Measurements from ENCODE around the gene SYPL1. TPM values are rescaled to one million over a fixed set of nuclear protein-coding genes. Genes with fewer than 3 reads are reported as not detected.

The SYPL1 gene
- total and polyA plus RNA-seq, 8 donors = 5.2 to 157 (median 70.6) TPM

- Histone ChIP-seq H3K9me3 (no peaks in the 10 kb centered on the region), H3K27me3 (no peaks in the 10 kb centered on the region), H3K27ac (peak overlapping the region; percentile 68 to 92 (median 84)), H3K4me3 (no peak overlapping the region), H3K36me3 (no peaks in the 10 kb centered on the region), H3K4me1 (peaks cover 49 to 72% (median 61%) of the 10 kb centered on the region in 4 donors)
- no peak for TF ChIP-seq POLR2A (IDR thresholded peaks at IDR 0.05)
- TF ChIP-seq EP300 (IDR thresholded peaks at IDR 0.05) = no peak
- no peak for TF ChIP-seq CTCF (IDR thresholded peaks at IDR 0.05)
- TF ChIP-seq POLR2AphosphoS5 (IDR thresholded peaks at IDR 0.05) = no peak
- intact Hi-C loops (cut with DNase I; ENCODE audit: low total_unique reads) = loop anchor here (10.0 kb wide), 1 partner anchor 52 kb away; the partner anchor contains the start of gene SYPL1
- WGBS, 5 donors = 38 to 62% (median 48%) methylated on average over 2 of the region's 2 CpGs
- peak in 1 of 2 donors; percentile 60 for DNase-seq
These were observed 49.6 kb downstream of the SYPL1 start for GRCh38 chr7:106062521-106062931.

- H3K4me1 ChIP-seq = peaks cover 54 to 77% (median 66%) of the 10 kb centered on the region in 4 donors
- H3K27ac ChIP-seq = peak overlapping the region; percentile 8 to 92 (median 84)
- intact Hi-C loops (cut with DNase I; ENCODE audit: low total_unique reads) = loop anchor here (10.0 kb wide), 1 partner anchor 53 kb away; the partner anchor contains the start of gene SYPL1
- no peaks in the 10 kb centered on the region for H3K27me3 ChIP-seq
- no peaks in the 10 kb centered on the region for H3K9me3 ChIP-seq
- no peak overlapping the region for H3K4me3 ChIP-seq
- TF ChIP-seq EP300 (IDR thresholded peaks at IDR 0.05) (no peak), POLR2AphosphoS5 (IDR thresholded peaks at IDR 0.05) (no peak), POLR2A (IDR thresholded peaks at IDR 0.05) (no peak), CTCF (IDR thresholded peaks at IDR 0.05) (no peak)
- DNase-seq = no peak
- H3K36me3 ChIP-seq = no peaks in the 10 kb centered on the region
- 81 to 97% (median 83%) methylated on average over 5 to 7 of the region's 7 CpGs for WGBS, 5 donors
These were observed 50.1 kb downstream of the SYPL1 start for GRCh38 chr7:106062006-106062405.

- H3K4me1 ChIP-seq = peaks cover 54 to 72% (median 66%) of the 10 kb centered on the region in 4 donors
These were observed 50.7 kb downstream of the SYPL1 start for GRCh38 chr7:106061301-106061979.

More at GRCh38 chr7:106061301-106061979, 50.7 kb downstream of the SYPL1 start:
- WGBS, 5 donors = 88 to 98% (median 97%) methylated on average over 9 of the region's 9 CpGs
- Histone ChIP-seq H3K36me3 (no peaks in the 10 kb centered on the region), H3K27ac (peak overlapping the region in 3 of 5 donors; percentile 84 to 92 (median 87)), H3K9me3 (no peaks in the 10 kb centered on the region), H3K27me3 (no peaks in the 10 kb centered on the region), H3K4me3 (no peak overlapping the region)
- DNase-seq = no peak
- intact Hi-C loops (cut with DNase I; ENCODE audit: low total_unique reads) = loop anchor here (10.0 kb wide), 1 partner anchor 53 kb away; the partner anchor contains the start of gene SYPL1
- no peak for TF ChIP-seq POLR2A (IDR thresholded peaks at IDR 0.05)
- no peak for TF ChIP-seq CTCF (IDR thresholded peaks at IDR 0.05)
- no peak for TF ChIP-seq EP300 (IDR thresholded peaks at IDR 0.05)
- no peak for TF ChIP-seq POLR2AphosphoS5 (IDR thresholded peaks at IDR 0.05)

Measured in stomach (tissue), 9 donors.